ENCODE measurements around the gene BOD1L2. TPM values are rescaled to one million over a fixed set of nuclear protein-coding genes. Genes with fewer than 3 reads are reported as not detected.

BOD1L2 gene
- total RNA-seq: not detected

GRCh38 chr18:57146956-57147636, at the start of gene BOD1L2:
Gene BOD1L2 (plus strand): TSS chr18:57147087. CDS start chr18:57147313, 226 bp downstream.
- DNase-seq: no peak
- in situ Hi-C loops (cut with MboI; ENCODE audit: low pct_ligation_motif_present in 1 of 4, low pct_unique_long_range_greater_than_20kb in 1 of 4, low sequenced_read_pairs in 3 of 4): loop anchor here in 1 of 4 donors (10.0 kb wide), 1 partner anchor 58 kb away; no protein-coding TSS in a partner anchor
- peaks cover 0 to 7% (median 3%) of the 10 kb centered on the region in 4 donors for H3K4me1 ChIP-seq
- H3K4me3 ChIP-seq: no peak within 1 kb of the TSS
- WGBS, 2 donors (ENCODE audit: low coverage in 1 of 2): 92% methylated on average over 50 of the region's 50 CpGs; no CpG with 5 or more reads in 1 of the 2 donors
- H3K27me3 ChIP-seq: peaks cover 7% of the 10 kb centered on the region
- no peaks in the 10 kb centered on the region for H3K9me3 ChIP-seq
- H3K36me3 ChIP-seq: no peaks in the 10 kb centered on the region
- TF ChIP-seq EP300 (IDR thresholded peaks at IDR 0.05; ENCODE audit: low read depth): no peak
- no peak for TF ChIP-seq CTCF (IDR thresholded peaks at IDR 0.05)
- no peak for TF ChIP-seq POLR2A (IDR thresholded peaks at IDR 0.05)
- no peak for TF ChIP-seq POLR2AphosphoS5 (IDR thresholded peaks at IDR 0.05)
- intact Hi-C loops (cut with DNase I; ENCODE audit: low total_unique reads): no loop called here
- no peak within 1 kb of the TSS for H3K27ac ChIP-seq

- intact Hi-C loops (cut with DNase I; ENCODE audit: low total_unique reads): no loop called here
- TF ChIP-seq POLR2AphosphoS5 (IDR thresholded peaks at IDR 0.05): no peak
- no peak for TF ChIP-seq POLR2A (IDR thresholded peaks at IDR 0.05)
- no peak for TF ChIP-seq CTCF (IDR thresholded peaks at IDR 0.05)
- TF ChIP-seq EP300 (IDR thresholded peaks at IDR 0.05; ENCODE audit: low read depth): no peak
- Histone ChIP-seq H3K36me3 (no peaks in the 10 kb centered on the region), H3K4me1 (no peaks in the 10 kb centered on the region), H3K27ac (no peak overlapping the region), H3K9me3 (no peaks in the 10 kb centered on the region), H3K4me3 (no peak overlapping the region), H3K27me3 (no peaks in the 10 kb centered on the region)
- 61 to 87% methylated on average over 3 to 4 of the region's 4 CpGs for WGBS, 2 donors (ENCODE audit: low coverage in 1 of 2)
- DNase-seq: no peak
- in situ Hi-C loops (cut with MboI; ENCODE audit: low pct_ligation_motif_present in 1 of 4, low pct_unique_long_range_greater_than_20kb in 1 of 4, low sequenced_read_pairs in 3 of 4): no loop called here
Measured at GRCh38 chr18:57107140-57107832, 39.6 kb upstream of the BOD1L2 start.

- Histone ChIP-seq H3K4me1 (no peaks in the 10 kb centered on the region), H3K9me3 (no peaks in the 10 kb centered on the region), H3K36me3 (no peaks in the 10 kb centered on the region), H3K27me3 (no peaks in the 10 kb centered on the region), H3K27ac (no peak overlapping the region), H3K4me3 (no peak overlapping the region)
- intact Hi-C loops (cut with DNase I; ENCODE audit: low total_unique reads): no loop called here
- no peak for DNase-seq
- in situ Hi-C loops (cut with MboI; ENCODE audit: low pct_ligation_motif_present in 1 of 4, low pct_unique_long_range_greater_than_20kb in 1 of 4, low sequenced_read_pairs in 3 of 4): no loop called here
- TF ChIP-seq POLR2A (IDR thresholded peaks at IDR 0.05): no peak
- TF ChIP-seq CTCF (IDR thresholded peaks at IDR 0.05): no peak
- no peak for TF ChIP-seq POLR2AphosphoS5 (IDR thresholded peaks at IDR 0.05)
- no peak for TF ChIP-seq EP300 (IDR thresholded peaks at IDR 0.05; ENCODE audit: low read depth)
- WGBS, 2 donors (ENCODE audit: low coverage in 1 of 2): 64 to 65% methylated on average over 4 of the region's 4 CpGs
Measured at GRCh38 chr18:57110290-57110689, 36.6 kb upstream of the BOD1L2 start.

DNA sequence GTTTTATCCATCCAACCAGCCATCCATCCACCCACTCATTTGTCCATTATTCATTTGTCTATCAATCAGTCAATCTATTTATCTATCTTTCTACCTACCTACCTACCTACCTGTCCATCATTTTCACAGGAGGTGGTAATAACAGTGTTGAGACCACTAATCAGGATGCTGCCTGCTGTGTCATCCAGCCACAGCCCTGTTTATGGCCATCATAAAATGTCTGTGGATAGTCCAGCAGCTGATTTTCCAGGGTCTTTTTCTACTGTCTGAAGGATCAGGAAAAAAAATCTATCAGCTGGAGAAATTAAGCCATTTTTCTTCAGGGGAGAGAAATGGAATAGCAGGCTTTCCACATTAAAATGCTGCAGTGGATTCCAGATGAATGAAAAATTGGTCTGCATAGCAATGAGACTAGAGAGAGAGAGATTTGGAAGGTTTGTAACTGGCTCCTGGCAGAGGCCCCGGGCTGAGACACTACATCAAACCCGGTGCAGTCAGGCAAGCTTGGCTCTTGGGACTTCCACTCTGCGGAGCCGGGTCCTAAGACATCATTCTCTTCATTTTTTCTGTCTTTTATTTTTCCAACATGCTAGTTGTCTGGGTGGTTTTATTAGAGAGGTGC, 33.0 kb upstream of the BOD1L2 start:
- DNase-seq: no peak
- Histone ChIP-seq H3K36me3 (no peaks in the 10 kb centered on the region), H3K27me3 (no peaks in the 10 kb centered on the region), H3K9me3 (no peaks in the 10 kb centered on the region), H3K4me1 (no peaks in the 10 kb centered on the region), H3K4me3 (no peak overlapping the region), H3K27ac (no peak overlapping the region)
- in situ Hi-C loops (cut with MboI; ENCODE audit: low pct_ligation_motif_present in 1 of 4, low pct_unique_long_range_greater_than_20kb in 1 of 4, low sequenced_read_pairs in 3 of 4): no loop called here
- TF ChIP-seq POLR2A (IDR thresholded peaks at IDR 0.05): no peak
- TF ChIP-seq CTCF (IDR thresholded peaks at IDR 0.05): no peak
- TF ChIP-seq POLR2AphosphoS5 (IDR thresholded peaks at IDR 0.05): no peak
- no peak for TF ChIP-seq EP300 (IDR thresholded peaks at IDR 0.05; ENCODE audit: low read depth)
- 54% methylated on average over 4 of the region's 4 CpGs; no CpG with 5 or more reads in 1 of the 2 donors for WGBS, 2 donors (ENCODE audit: low coverage in 1 of 2)
- intact Hi-C loops (cut with DNase I; ENCODE audit: low total_unique reads): no loop called here

All from transverse colon (tissue), 4 donors.